RWPE2 (cell line): ENCODE measurements around the gene GCN1.

ENCODE experiments used
- ATAC-seq: fragments of 200-7000 bp; cut with Tn5 transposase; 3 replicates; pipeline ENCODE4 v1.9.1; 2021; ENCODE audit warnings: low read depth
- DNase-seq: peaks from one replicate; pipeline ENCODE4 v3.0.0-alpha.2; 2020; ENCODE audit warnings: low spot score
- H3K27ac ChIP-seq: fragments of 450-650 bp; 2 replicates; pipeline ENCODE4 v1.5.1; 2017; ENCODE audit warnings: mild to moderate bottlenecking; ENCODE audit not compliant: poor library complexity, severe bottlenecking
- H3K27me3 ChIP-seq: fragments of 250-450 bp; sonication (Bioruptor Pico); 2 replicates; pipeline ENCODE4 v1.5.1; 2021; ENCODE audit warnings: mild to moderate bottlenecking, moderate library complexity; ENCODE audit not compliant: insufficient read depth, poor library complexity, severe bottlenecking
- H3K36me3 ChIP-seq: fragments of 250-450 bp; sonication (Bioruptor Pico); 2 replicates; pipeline ENCODE4 v1.5.1; 2020; ENCODE audit warnings: low read depth, mild to moderate bottlenecking, moderate library complexity
- H3K4me1 ChIP-seq: fragments of 250-450 bp; sonication (Bioruptor Pico); 2 replicates; pipeline ENCODE4 v1.5.1; 2021; ENCODE audit warnings: mild to moderate bottlenecking, moderate library complexity; ENCODE audit not compliant: insufficient read depth, poor library complexity, severe bottlenecking
- H3K4me3 ChIP-seq: fragments of 250-450 bp; sonication (Bioruptor Pico); 2 replicates; pipeline ENCODE4 v1.5.1; 2021; ENCODE audit warnings: mild to moderate bottlenecking, moderate library complexity; ENCODE audit not compliant: severe bottlenecking
- H3K9me3 ChIP-seq: fragments of 250-450 bp; sonication (Bioruptor Pico); 2 replicates; pipeline ENCODE4 v1.5.1; 2021; ENCODE audit warnings: mild to moderate bottlenecking, moderate library complexity; ENCODE audit not compliant: severe bottlenecking
- TF ChIP-seq, protein P1 (sequence below): fragments of 450-650 bp; IDR thresholded peaks from one replicate; pipeline ENCODE4 v1.5.1; 2017; ENCODE audit warnings: mild to moderate bottlenecking, moderate library complexity; ENCODE audit not compliant: poor library complexity, severe bottlenecking

GCN1 gene

DNA sequence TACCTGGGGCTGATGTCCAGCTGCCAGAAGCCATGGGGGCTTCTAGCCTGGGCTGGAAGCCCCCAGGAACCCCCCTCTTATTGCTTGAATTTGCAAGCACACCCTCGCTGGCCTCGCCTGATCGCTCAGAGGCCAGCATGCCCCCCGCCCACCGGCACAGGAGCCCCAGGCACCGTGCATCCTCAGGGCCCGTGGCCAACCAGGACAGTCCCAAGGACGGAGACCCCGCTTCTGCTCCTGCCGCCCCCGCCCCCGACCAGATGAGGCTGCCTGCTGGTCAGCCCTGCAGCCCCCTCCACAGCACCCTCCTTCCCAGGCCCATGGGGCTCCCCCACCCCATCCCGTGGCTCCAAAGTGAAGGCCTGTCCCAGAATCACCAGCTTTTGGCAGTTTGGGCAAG lies 99.2 kb downstream of the GCN1 start:
- Histone ChIP-seq H3K27ac (no peak overlapping the region), H3K4me3 (no peak overlapping the region), H3K36me3 (peaks cover 31% of the 10 kb centered on the region), H3K27me3 (no peaks in the 10 kb centered on the region), H3K9me3 (no peaks in the 10 kb centered on the region), H3K4me1 (no peaks in the 10 kb centered on the region)
- DNase-seq: no peak
- TF ChIP-seq, protein P1, sequence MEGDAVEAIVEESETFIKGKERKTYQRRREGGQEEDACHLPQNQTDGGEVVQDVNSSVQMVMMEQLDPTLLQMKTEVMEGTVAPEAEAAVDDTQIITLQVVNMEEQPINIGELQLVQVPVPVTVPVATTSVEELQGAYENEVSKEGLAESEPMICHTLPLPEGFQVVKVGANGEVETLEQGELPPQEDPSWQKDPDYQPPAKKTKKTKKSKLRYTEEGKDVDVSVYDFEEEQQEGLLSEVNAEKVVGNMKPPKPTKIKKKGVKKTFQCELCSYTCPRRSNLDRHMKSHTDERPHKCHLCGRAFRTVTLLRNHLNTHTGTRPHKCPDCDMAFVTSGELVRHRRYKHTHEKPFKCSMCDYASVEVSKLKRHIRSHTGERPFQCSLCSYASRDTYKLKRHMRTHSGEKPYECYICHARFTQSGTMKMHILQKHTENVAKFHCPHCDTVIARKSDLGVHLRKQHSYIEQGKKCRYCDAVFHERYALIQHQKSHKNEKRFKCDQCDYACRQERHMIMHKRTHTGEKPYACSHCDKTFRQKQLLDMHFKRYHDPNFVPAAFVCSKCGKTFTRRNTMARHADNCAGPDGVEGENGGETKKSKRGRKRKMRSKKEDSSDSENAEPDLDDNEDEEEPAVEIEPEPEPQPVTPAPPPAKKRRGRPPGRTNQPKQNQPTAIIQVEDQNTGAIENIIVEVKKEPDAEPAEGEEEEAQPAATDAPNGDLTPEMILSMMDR: no peak
- no peak for ATAC-seq

DNA sequence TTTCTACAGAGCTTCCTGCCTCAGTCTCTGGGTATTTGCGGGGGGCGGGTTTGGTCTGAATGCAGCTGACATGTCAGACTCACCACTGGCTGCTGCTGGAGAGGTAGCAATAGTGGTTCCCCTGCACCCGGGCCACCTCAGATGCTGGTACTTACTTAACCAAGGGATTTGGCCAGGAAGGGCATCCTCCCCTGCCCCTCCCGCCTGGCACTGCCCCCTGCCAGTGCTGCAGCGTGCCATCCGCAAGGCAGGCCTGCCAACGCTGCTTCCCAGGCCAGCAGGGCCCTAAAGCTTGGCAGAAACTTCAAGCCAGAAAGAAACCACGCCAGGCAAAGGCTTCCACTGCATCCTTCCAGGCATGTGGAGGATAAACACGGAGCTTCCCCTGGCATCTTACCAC lies 100.0 kb downstream of the GCN1 start:
- no peaks in the 10 kb centered on the region for H3K9me3 ChIP-seq
- no peak for DNase-seq
- H3K36me3 ChIP-seq: peaks cover 31% of the 10 kb centered on the region
- TF ChIP-seq, protein P1: no peak
- no peak overlapping the region for H3K27ac ChIP-seq
- H3K4me3 ChIP-seq: no peak overlapping the region
- no peaks in the 10 kb centered on the region for H3K4me1 ChIP-seq
- no peak for ATAC-seq
- no peaks in the 10 kb centered on the region for H3K27me3 ChIP-seq

DNA sequence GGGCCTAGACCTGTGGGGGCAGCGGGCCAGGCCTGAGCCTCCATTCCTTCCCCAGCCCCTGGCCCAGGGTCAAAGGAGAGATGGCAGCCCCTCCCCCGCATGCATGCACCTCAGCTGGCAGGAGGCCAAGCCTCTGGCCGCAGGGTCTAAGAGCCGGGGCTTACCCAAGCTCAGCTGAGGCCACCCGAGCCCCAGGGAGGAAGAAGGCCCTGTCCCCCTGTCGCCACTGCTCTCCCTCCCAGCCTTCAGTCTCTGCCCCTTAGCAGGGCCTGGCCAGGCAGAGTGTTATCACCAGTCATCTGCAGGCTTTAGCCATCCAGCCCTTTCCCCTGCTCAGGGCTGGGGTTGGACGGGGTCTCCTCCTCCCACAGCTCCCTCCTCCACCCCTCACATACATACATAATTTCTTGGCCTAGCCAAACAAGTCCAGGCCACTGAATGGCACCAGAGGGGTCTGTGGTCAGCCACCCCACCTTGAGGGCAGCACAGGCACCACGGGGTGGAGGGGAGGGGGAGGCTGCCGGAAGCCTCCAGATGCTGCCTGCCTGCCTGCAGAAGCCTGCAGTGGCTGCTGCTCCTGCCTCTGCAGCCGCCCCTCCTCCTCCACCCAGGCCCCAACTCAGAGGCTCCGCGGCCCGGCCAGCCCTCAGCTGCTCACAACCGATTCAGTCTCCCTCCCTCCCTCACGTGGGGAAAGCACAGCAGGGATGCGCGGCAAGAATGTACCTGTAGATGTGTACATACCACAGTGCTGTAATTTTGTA lies 100.7 kb downstream of the GCN1 start:
- no peaks in the 10 kb centered on the region for H3K27me3 ChIP-seq
- TF ChIP-seq, protein P1: no peak
- H3K36me3 ChIP-seq: peaks cover 29% of the 10 kb centered on the region
- DNase-seq (no peak), ATAC-seq (no peak)
- no peaks in the 10 kb centered on the region for H3K4me1 ChIP-seq
- H3K9me3 ChIP-seq: no peaks in the 10 kb centered on the region
- H3K27ac ChIP-seq: no peak overlapping the region
- H3K4me3 ChIP-seq: no peak overlapping the region

DNA sequence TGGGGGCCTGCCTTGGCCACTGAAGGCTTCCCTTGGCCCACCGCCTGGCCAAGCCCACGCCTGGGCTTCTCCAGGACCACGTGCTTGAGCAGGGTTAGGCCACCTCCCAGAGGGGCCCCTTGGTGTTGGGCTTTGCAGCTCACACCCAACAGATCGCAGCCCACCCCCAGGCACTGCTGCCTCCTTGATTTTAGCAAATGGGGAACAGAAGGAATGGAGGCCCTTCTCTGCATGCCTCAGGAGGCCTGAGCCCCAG lies 101.3 kb downstream of the GCN1 start:
- H3K36me3 ChIP-seq: peaks cover 24% of the 10 kb centered on the region
- no peak for ATAC-seq
- no peaks in the 10 kb centered on the region for H3K4me1 ChIP-seq
- H3K27me3 ChIP-seq: no peaks in the 10 kb centered on the region
- H3K4me3 ChIP-seq: no peak overlapping the region
- no peak for DNase-seq
- TF ChIP-seq, protein P1: no peak
- no peak overlapping the region for H3K27ac ChIP-seq
- no peaks in the 10 kb centered on the region for H3K9me3 ChIP-seq

DNA sequence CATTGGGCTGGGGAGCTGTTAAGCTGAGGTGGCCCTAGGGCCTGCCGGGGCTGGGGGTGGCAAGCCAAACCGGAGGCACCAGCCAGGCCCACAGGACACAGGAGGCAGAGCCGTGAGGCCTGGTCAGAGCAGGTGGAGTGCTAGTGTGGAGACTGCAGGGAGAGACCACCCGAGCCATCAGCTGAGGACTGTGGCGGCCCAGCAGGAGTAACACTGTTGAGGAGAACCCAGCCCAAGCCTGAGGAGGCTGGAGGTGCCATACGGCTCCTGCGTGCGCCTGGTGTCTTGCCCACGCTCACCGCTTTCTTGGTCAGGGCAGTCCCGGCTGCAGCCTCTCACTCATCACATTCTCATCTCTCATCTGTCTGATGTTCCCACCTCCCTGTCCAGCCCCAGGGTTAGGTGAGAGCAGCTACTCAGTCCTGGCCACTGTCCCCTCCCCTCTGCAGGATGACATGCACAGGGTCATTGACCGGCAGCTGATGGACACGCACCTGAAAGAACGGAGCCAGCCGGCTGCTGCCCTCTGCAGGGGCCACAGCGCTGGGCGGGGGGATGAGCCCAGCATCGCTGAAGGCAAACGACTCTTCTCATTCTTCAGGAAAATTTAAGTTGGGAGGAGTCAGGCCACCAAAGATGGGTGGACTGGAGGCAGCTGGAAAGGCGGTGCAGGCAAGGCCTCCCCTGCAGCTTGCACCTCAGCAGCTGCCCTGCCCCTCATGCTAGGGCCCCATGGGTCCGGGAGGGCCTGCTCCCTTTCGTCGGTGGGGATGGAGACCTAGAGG lies 101.8 kb downstream of the GCN1 start:
- Histone ChIP-seq H3K27ac (no peak overlapping the region), H3K4me1 (no peaks in the 10 kb centered on the region), H3K9me3 (no peaks in the 10 kb centered on the region), H3K4me3 (no peak overlapping the region), H3K36me3 (peaks cover 21% of the 10 kb centered on the region), H3K27me3 (no peaks in the 10 kb centered on the region)
- no peak for DNase-seq
- TF ChIP-seq, protein P1: no peak
- ATAC-seq: no peak; the same call in 2 of the 3 replicates
